Right lobe of liver (tissue), 4 donors: ENCODE results near the gene OPA3.

Experiments
- POLR2A ChIP-seq: fragments of 450-650 bp; IDR thresholded peaks from one replicate; pipeline ENCODE4 v1.6.1; 2017; ENCODE audit warnings: antibody characterized with exemption, mild to moderate bottlenecking
- TF ChIP-seq, protein P1 (sequence below), 4 donors: fragments of 200-600 bp in 3 of 4; fragments of 450-650 bp in 1 of 4; IDR thresholded peaks; one replicate each; pipeline versions ENCODE4 v1.5.1 to v1.8.0; 2016 to 2022; ENCODE audit warnings: antibody characterized with exemption in 4 of 4, mild to moderate bottlenecking in 2 of 4
- donor health status: DM: no; HTN: no; CAD: no.
- donor health status: DM: no; HTN: no; CAD: no.
- donor health status: DM: no; HTN: yes; CAD: no.

DNA sequence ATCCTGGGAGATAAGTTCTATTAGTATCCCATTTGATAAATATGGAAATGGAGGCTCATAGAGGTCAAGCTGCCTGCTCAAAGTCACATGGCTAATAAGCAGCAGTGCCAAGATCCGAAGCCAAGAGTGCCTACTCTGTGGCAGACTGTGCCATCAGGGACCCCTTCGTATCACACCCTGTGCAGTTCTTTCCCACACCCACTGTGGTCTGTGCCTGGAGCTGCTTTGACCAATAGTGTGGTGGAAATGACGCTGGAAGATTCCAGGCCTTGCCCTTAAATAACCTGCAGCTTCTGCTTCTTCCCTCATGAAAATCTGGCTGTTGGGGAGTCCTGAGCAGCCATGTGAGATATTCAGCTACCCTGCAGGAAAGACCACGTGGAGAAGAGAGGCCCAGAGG lies 10.1 kb downstream of the OPA3 start:
- TF ChIP-seq, protein P1, sequence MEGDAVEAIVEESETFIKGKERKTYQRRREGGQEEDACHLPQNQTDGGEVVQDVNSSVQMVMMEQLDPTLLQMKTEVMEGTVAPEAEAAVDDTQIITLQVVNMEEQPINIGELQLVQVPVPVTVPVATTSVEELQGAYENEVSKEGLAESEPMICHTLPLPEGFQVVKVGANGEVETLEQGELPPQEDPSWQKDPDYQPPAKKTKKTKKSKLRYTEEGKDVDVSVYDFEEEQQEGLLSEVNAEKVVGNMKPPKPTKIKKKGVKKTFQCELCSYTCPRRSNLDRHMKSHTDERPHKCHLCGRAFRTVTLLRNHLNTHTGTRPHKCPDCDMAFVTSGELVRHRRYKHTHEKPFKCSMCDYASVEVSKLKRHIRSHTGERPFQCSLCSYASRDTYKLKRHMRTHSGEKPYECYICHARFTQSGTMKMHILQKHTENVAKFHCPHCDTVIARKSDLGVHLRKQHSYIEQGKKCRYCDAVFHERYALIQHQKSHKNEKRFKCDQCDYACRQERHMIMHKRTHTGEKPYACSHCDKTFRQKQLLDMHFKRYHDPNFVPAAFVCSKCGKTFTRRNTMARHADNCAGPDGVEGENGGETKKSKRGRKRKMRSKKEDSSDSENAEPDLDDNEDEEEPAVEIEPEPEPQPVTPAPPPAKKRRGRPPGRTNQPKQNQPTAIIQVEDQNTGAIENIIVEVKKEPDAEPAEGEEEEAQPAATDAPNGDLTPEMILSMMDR (IDR thresholded peaks at IDR 0.05): no peak
- no peak for TF ChIP-seq POLR2A
